ENCODE results near the gene PRDM2.

PRDM2 gene

DNA sequence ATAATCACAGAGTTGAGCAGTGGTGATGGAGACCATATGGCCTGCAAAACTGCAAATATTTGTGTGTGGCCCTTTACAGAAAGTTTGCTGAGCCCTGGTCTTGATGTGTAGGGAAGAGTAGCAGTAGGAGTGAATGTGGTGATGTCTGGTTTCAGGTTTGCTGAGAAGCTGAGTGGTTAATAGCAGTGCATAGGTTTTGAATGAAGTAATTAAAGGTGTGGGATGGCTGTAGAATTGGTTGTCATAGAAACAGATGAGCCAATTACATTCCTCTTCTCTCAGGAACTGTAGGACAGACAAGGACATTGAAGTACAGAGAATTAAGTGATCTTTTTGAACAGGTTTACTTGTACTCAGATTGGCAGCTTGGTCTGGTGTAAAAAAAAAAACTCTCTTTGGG, 37.4 kb downstream of the PRDM2 start:
- DNase-seq = no peak

GRCh38 chr1:13746342-13746741, 46.4 kb downstream of the PRDM2 start:
- no peak for DNase-seq

GRCh38 chr1:13748610-13749505, 48.9 kb downstream of the PRDM2 start:
- peak; percentile 96 to 98 for DNase-seq

- DNase-seq = peak in 1 of 2 donors; percentile 50
These were observed 49.8 kb downstream of the PRDM2 start for GRCh38 chr1:13749543-13750341.

GRCh38 chr1:13751458-13751871, 51.5 kb downstream of the PRDM2 start:
- DNase-seq = no peak

DNA sequence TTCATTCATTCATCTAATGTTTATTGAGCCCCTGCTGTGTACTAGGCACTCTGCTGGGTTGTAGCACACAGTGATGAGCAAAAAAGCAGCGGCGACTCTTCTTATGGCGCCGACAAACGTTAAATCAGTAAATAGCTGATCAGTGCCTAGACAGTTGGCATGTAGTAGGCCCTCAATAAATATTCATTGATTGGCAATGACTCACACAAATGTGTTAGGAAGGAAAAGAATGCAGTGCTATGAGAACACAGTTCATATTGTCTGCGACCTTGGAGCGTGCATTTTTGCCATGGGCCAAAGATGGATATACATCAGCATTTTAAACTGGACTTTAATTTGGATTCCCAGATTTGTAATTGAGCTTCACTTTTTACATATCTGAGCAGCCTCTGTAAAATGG, 52.0 kb downstream of the PRDM2 start:
- no peak for DNase-seq

DNA sequence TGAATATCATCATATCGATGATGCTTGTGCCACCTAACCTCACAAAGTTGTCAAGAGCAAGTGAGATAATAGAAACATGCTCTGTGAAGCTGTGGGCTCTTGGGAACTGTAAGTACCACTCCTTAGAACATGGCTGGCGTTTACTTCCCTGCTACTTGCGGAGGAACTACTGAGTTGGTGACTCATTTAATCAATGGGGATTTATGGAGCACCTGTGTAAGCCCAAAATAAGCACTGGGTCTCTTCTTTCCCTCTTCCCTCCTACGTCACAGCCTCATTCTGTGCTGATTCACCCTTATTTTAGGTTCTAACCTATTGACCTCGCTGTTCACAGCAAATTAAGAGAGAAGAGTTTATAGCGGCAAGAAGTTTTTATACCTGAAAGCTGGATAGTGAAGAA, 52.9 kb downstream of the PRDM2 start:
- no peak for DNase-seq

- no peak for DNase-seq
These were observed 53.8 kb downstream of the PRDM2 start for GRCh38 chr1:13753636-13754402.

DNA sequence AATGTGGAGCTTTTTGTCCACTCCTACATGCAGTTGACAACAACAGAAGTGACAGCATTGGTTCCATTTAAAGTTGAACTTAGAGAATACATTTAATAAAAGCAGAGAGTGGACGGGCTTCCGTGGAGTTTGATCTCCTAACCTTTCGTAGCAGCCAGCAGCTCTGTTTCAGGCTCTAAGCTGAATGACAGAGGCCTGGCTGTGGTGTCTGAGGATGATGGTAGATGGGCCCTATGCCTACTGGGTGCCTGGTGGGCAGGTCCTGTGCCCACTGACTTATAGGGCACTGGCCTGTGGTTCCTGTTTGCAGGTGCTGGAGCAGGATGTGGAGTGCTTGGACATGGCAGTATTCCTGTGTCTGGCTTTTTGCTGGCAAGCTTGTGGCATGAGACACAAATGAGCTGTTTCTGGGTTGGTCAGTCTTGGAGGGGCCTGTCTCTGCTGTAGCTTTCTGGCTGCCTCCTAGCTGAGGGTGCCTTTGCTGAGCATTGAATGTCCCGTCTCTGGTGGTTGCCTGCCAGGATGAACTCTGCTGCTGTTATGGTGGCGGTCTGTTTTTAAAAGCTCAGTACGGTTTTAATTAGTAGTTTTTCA, 54.6 kb downstream of the PRDM2 start:
- DNase-seq = no peak

GRCh38 chr1:13756557-13757315, 56.7 kb downstream of the PRDM2 start:
- no peak for DNase-seq

GRCh38 chr1:13757693-13758092, 57.7 kb downstream of the PRDM2 start:
- DNase-seq = no peak

GRCh38 chr1:13759072-13759471, 59.1 kb downstream of the PRDM2 start:
- DNase-seq = no peak

GRCh38 chr1:13760340-13760739, 60.4 kb downstream of the PRDM2 start:
- no peak for DNase-seq

GRCh38 chr1:13760921-13761320, 60.9 kb downstream of the PRDM2 start:
- no peak for DNase-seq

GRCh38 chr1:13761883-13762282, 61.9 kb downstream of the PRDM2 start:
- DNase-seq = no peak

- DNase-seq = no peak
These were observed 62.7 kb downstream of the PRDM2 start for GRCh38 chr1:13762642-13763041.

GRCh38 chr1:13763222-13763621, 63.2 kb downstream of the PRDM2 start:
- DNase-seq = no peak

GRCh38 chr1:13763991-13764390, 64.0 kb downstream of the PRDM2 start:
- no peak for DNase-seq

DNA sequence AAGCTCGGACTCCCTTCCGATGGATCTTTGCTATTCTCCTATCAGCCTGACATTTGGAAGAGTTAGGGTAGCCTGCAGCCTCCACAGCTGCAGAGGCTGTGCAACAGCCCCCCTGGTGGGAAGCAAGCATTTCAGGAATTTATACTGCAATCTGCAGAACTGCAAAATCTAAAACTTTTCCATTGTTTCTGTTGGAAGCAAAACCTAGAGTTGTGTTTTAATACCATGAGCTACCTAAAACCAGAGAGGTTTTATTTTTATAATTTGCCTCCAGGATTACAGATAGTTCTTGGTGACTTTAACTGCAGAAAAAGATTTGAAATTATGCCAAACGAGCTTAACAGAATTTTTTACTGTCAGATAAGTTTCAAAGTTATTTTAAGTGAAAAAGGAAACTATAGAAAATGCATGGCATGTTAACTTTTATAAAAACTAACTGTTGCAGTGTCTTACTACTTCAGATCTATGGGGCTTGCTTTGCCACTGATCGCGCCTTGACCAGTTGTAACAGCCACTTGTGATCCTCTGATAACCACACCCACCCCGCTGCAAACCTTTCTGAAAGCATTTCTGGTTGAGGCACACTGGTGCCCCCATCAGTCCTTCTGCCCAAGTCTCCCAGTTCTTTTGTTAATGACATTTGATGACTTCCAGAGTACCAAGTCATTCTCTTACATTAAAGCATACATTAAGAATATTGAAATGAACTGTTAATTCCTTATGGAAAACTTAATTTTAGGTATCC, 64.8 kb downstream of the PRDM2 start:
- DNase-seq = peak; percentile 27 to 45

DNA sequence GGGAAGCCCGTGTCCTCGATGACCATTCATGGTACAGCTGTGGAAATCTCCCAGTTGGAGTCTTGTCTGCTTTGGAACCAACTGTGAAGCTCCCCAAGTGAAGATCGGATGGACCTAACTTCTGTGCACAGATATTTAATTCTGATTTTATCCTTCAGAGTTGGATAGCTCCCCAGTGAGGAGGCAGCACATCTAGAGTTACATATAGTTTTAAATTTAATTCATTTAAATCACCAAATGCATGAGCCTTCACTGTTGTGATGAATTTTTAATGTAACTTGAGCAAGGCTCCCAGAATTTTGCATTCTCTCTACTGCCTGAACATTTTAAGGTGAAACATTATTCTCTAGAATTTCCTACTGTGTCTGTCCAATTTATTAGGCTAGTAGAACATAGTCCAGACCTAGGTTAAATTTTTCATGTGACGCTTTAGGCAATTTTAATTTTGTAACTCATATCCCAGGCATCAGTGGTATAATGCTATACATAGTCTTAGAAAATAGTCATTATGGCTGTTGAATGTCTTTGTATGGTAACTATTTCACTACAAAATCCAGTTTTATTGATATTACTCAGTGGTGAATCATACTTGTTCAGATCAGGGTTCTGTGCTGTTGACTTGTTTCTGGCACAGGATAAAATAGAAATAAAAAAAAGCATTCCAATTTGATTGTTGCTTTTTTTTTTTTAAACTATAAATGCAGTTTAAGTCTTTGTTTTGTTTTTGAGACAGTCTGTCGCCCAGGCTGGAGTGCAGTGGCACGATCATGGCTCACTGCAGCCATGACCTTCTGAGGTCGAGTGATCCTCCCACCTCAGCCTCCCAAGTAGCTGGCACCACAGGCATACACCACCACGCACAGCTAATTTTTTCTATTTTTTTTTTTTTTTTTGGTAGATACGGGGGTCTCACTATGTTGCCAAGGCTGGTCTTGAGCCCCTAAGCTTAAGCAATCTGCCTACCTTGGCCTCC, 66.9 kb downstream of the PRDM2 start:
- DNase-seq = no peak

Data from CD4-positive, alpha-beta T cell treated with Interferon alpha-2 for 1 hour (primary cell).